GM12878 (cell line): Measurements from ENCODE around the gene CTSK. TPM values are rescaled to one million over a fixed set of nuclear protein-coding genes. Genes with fewer than 3 reads are reported as not detected.

ENCODE experiments used
- ATAC-seq: fragments of 200-7000 bp; cut with Tn5 transposase; 3 replicates; pipeline ENCODE4 v1.9.1; 2020; ENCODE audit warnings: mild to moderate bottlenecking, moderate library complexity
- BruUV-seq: library from RNA; stranded (reverse); fragments of 400-500 nt; replicated peaks from 2 replicates; lab custom pipeline; 2021; lab: Mats Ljungman, UMichigan
- CTCF ChIA-PET: fragments of 300-600 bp; sonication (Branson Sonifier 250); formaldehyde crosslinking; extraction: SDS; loops from one replicate; lab custom pipeline; 2021; ENCODE audit warnings: inconsistent platforms; lab: Yijun Ruan, JAX
- POLR2A ChIA-PET: fragments of 350-600 bp; formaldehyde crosslinking; extraction: SDS; loops from one replicate; lab custom pipeline; 2021; ENCODE audit warnings: inconsistent platforms; lab: Charles Lee
- RAD21 ChIA-PET: fragments of 300-600 bp; sonication (Branson Sonifier 250); formaldehyde crosslinking; loops from one replicate; lab custom pipeline; 2023; ENCODE audit warnings: antibody characterized with exemption; ENCODE audit not compliant: unreplicated experiment; lab: Charles Lee
- SMC1A ChIA-PET: fragments of 300-600 bp; sonication (Branson Sonifier 250); formaldehyde crosslinking; loops from one replicate; lab custom pipeline; 2023; ENCODE audit not compliant: unreplicated experiment, uncharacterized antibody; lab: Charles Lee
- DNase-seq: peaks from one replicate; pipeline ENCODE4 v3.0.0-alpha.2; 2011; ENCODE audit warnings: low read depth, low spot score
- FAIRE-seq: peaks from 3 replicates; lab custom pipeline; 2011; peaks lifted over from hg19 to GRCh38; lab: Jason Lieb, UNC
- H2AFZ ChIP-seq: 2 replicates; pipeline ENCODE4 v1.6.0; 2011; ENCODE audit warnings: low read depth, low read length, control low read depth; ENCODE audit not compliant: control insufficient read depth
- H3K27ac ChIP-seq: 2 replicates; pipeline ENCODE4 v1.5.1; 2011; ENCODE audit warnings: control low read depth; ENCODE audit not compliant: control insufficient read depth, insufficient read depth
- H3K27me3 ChIP-seq, 2 experiments: replicated peaks in 1 of 2; 2 replicates each; pipeline versions ENCODE4 v1.6.0 to v1.6.1; 2011; ENCODE audit warnings: low read length in 1 of 2; ENCODE audit not compliant: control insufficient read depth in 2 of 2, insufficient read depth in 2 of 2
- H3K36me3 ChIP-seq, 2 experiments: 2 replicates each; pipeline ENCODE4 v1.5.1; 2011; ENCODE audit warnings: low read length in 1 of 2; ENCODE audit not compliant: control insufficient read depth in 2 of 2, insufficient read depth in 2 of 2
- H3K4me1 ChIP-seq: 2 replicates; pipeline ENCODE4 v1.6.1; 2011; ENCODE audit warnings: mild to moderate bottlenecking, low read length, moderate library complexity, mixed read lengths; ENCODE audit not compliant: control insufficient read depth, insufficient read depth
- H3K4me2 ChIP-seq: 2 replicates; pipeline ENCODE4 v1.6.0; 2011; ENCODE audit warnings: control low read depth; ENCODE audit not compliant: control insufficient read depth, insufficient read depth
- H3K4me3 ChIP-seq: fragments of 200-600 bp; sonication (generic); 2 replicates; pipeline ENCODE4 v1.5.1; 2016
- H3K79me2 ChIP-seq: 2 replicates; pipeline ENCODE4 v1.6.0; 2011; ENCODE audit warnings: low read length; ENCODE audit not compliant: control insufficient read depth, insufficient read depth
- H3K9ac ChIP-seq: 2 replicates; pipeline ENCODE4 v1.8.0; 2011; ENCODE audit warnings: low read length, control low read depth, mixed read lengths; ENCODE audit not compliant: control insufficient read depth, insufficient read depth
- H3K9me3 ChIP-seq: replicated peaks from 3 replicates; pipeline ENCODE4 v1.5.1; 2011; ENCODE audit warnings: mild to moderate bottlenecking, low read length; ENCODE audit not compliant: control insufficient read depth, insufficient read depth
- H4K20me1 ChIP-seq: 2 replicates; pipeline ENCODE4 v1.6.0; 2011; ENCODE audit not compliant: control insufficient read depth, insufficient read depth
- ATF2 ChIP-seq: IDR thresholded peaks from 2 replicates; pipeline ENCODE4 v1.6.1; 2012; ENCODE audit warnings: low read length, inconsistent platforms
- CBX5 ChIP-seq: sonication (generic); IDR thresholded peaks from 2 replicates; pipeline ENCODE4 v1.6.1; 2016; ENCODE audit warnings: low read depth, moderate library complexity, mild to moderate bottlenecking, inconsistent platforms
- E4F1 ChIP-seq: fragments of 450-650 bp; IDR thresholded peaks from 2 replicates; pipeline ENCODE4 v1.6.1; 2018; ENCODE audit warnings: borderline replicate concordance, mild to moderate bottlenecking; ENCODE audit not compliant: partially characterized antibody
- EGR1 ChIP-seq, 2 experiments: IDR thresholded peaks; 1 replicate in 1 of 2; 2 replicates in 1 of 2; pipeline ENCODE4 v1.6.1; 2011 to 2012; ENCODE audit warnings: low read depth in 2 of 2, low read length in 2 of 2, borderline replicate concordance in 1 of 2, mild to moderate bottlenecking in 1 of 2, moderate library complexity in 1 of 2
- ETV6 ChIP-seq, 2 experiments: fragments of 450-650 bp in 1 of 2; IDR thresholded peaks in 1 of 2; conservative IDR thresholded peaks in 1 of 2; 2 replicates each; pipeline ENCODE4 v1.6.1; 2014; ENCODE audit warnings: antibody characterized with exemption in 1 of 2, borderline replicate concordance in 1 of 2, low read depth in 1 of 2, mild to moderate bottlenecking in 1 of 2, moderate library complexity in 1 of 2
- IKZF1 ChIP-seq: fragments of 450-650 bp; conservative IDR thresholded peaks from 2 replicates; pipeline ENCODE4 v1.6.1; 2017; ENCODE audit warnings: antibody characterized with exemption, mild to moderate bottlenecking
- IKZF2 ChIP-seq, 2 experiments: fragments of 450-650 bp; IDR thresholded peaks; 2 replicates each; pipeline ENCODE4 v1.6.1; 2017; ENCODE audit warnings: mild to moderate bottlenecking in 2 of 2, moderate library complexity in 2 of 2
- IRF4 ChIP-seq: IDR thresholded peaks from 2 replicates; pipeline ENCODE4 v1.6.1; 2011; ENCODE audit warnings: low read depth, low read length
- KLF5 ChIP-seq: fragments of 450-650 bp; IDR thresholded peaks from 2 replicates; pipeline ENCODE4 v1.6.1; 2014; ENCODE audit warnings: mild to moderate bottlenecking; ENCODE audit not compliant: partially characterized antibody
- MEF2B ChIP-seq: fragments of 450-650 bp; IDR thresholded peaks from 2 replicates; pipeline ENCODE4 v1.6.1; 2018; ENCODE audit warnings: mild to moderate bottlenecking, moderate library complexity; ENCODE audit not compliant: partially characterized antibody, poor library complexity, severe bottlenecking
- NFIC ChIP-seq: IDR thresholded peaks from 2 replicates; pipeline ENCODE4 v1.6.1; 2012; ENCODE audit warnings: low read depth, mild to moderate bottlenecking, inconsistent platforms, low read length, moderate library complexity
- POLR2AphosphoS2 ChIP-seq: IDR thresholded peaks from 2 replicates; pipeline ENCODE4 v1.6.1; 2011; ENCODE audit warnings: low read depth, mild to moderate bottlenecking, low read length, improper control_type of control experiment, moderate library complexity
- SMAD5 ChIP-seq: IDR thresholded peaks from 2 replicates; pipeline ENCODE4 v1.6.1; 2016; ENCODE audit warnings: antibody characterized with exemption, low read depth
- USF1 ChIP-seq: IDR thresholded peaks from 2 replicates; pipeline ENCODE4 v1.6.1; 2011; ENCODE audit warnings: borderline replicate concordance, low read depth, mild to moderate bottlenecking, moderate library complexity, mixed read lengths, low read length; ENCODE audit not compliant: insufficient read depth; ENCODE audit errors: extremely low read length
- WGBS: methylation state at CpG from one replicate; pipeline ENCODE4 v1.1.6; 2016; ENCODE audit warnings: low lambda C conversion rate; ENCODE audit not compliant: insufficient replicate concordance, insufficient coverage; ENCODE audit errors: missing lambda C conversion rate; 5-methylcytosine and 5-hydroxymethylcytosine counted together
- in situ Hi-C: fragments of 300-500 bp; cut with MboI; formaldehyde crosslinking; loops from 9 replicates; pipeline ENCODE4 v1.14.3; 2018; ENCODE audit warnings: mixed read lengths
- intact Hi-C: fragments of 100-400 bp; cut with micrococcal nuclease; formaldehyde crosslinking; loops from one replicate; pipeline ENCODE4 v1.14.2; 2022; ENCODE audit not compliant: unreplicated experiment
- polyA plus RNA-seq, 11 experiments: library from polyadenylated mRNA; depleted of rRNA in 4 of 11; unstranded in 6 of 11; stranded (reverse) in 5 of 11; fragments of >200 nt; fragmentation: Nextera tagmentation in 4 of 11; fragmentation: Illumina TruSeq in 1 of 11; extraction: Ambion mirVana in 4 of 11; extraction: Trizol in 1 of 11; gene quantifications; 1 replicate in 1 of 11; 2 replicates in 10 of 11; pipeline versions ENCODE4 v1.2.1 to v1.2.3, GENCODE V29; 2011 to 2016; ENCODE audit warnings: inconsistent platforms in 2 of 11, missing spikeins in 2 of 11, low read depth in 1 of 11
- total RNA-seq, 4 experiments: library from RNA; depleted of rRNA in 3 of 4; stranded (reverse); fragments of >200 nt in 3 of 4; fragmentation: Illumina TruSeq in 1 of 4; extraction: Trizol in 1 of 4; gene quantifications; 2 replicates each; pipeline versions ENCODE4 v1.2.1 to v1.2.3, GENCODE V29; 2013 to 2021
- TF ChIP-seq, protein P1 (sequence below): fragments of 450-650 bp; IDR thresholded peaks from 2 replicates; pipeline ENCODE4 v1.6.1; 2017; ENCODE audit warnings: borderline replicate concordance
- TF ChIP-seq, protein P2 (sequence below): IDR thresholded peaks from 2 replicates; pipeline ENCODE4 v1.6.1; 2012; ENCODE audit warnings: low read depth, low read length, improper control_type of control experiment

The CTSK gene
- total and polyA plus RNA-seq, 10 of the 15 experiments (the other 5 are each of a cell fraction or from before 2014, with no cell fraction given): 0.40 to 3.1 (median 0.83) TPM

- TF ChIP-seq ATF2 (no peak), POLR2AphosphoS2 (no peak), IKZF2 (IDR thresholded peaks at IDR 0.05) (no peak), KLF5 (no peak), NFIC (no peak)
- TF ChIP-seq, protein P1, sequence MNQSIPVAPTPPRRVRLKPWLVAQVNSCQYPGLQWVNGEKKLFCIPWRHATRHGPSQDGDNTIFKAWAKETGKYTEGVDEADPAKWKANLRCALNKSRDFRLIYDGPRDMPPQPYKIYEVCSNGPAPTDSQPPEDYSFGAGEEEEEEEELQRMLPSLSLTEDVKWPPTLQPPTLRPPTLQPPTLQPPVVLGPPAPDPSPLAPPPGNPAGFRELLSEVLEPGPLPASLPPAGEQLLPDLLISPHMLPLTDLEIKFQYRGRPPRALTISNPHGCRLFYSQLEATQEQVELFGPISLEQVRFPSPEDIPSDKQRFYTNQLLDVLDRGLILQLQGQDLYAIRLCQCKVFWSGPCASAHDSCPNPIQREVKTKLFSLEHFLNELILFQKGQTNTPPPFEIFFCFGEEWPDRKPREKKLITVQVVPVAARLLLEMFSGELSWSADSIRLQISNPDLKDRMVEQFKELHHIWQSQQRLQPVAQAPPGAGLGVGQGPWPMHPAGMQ: no peak
- TF ChIP-seq, protein P2, sequence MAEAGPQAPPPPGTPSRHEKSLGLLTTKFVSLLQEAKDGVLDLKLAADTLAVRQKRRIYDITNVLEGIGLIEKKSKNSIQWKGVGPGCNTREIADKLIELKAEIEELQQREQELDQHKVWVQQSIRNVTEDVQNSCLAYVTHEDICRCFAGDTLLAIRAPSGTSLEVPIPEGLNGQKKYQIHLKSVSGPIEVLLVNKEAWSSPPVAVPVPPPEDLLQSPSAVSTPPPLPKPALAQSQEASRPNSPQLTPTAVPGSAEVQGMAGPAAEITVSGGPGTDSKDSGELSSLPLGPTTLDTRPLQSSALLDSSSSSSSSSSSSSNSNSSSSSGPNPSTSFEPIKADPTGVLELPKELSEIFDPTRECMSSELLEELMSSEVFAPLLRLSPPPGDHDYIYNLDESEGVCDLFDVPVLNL: no peak
Measured at GRCh38 chr1:150805899-150806298, 2.2 kb downstream of the CTSK start (continued).

DNA sequence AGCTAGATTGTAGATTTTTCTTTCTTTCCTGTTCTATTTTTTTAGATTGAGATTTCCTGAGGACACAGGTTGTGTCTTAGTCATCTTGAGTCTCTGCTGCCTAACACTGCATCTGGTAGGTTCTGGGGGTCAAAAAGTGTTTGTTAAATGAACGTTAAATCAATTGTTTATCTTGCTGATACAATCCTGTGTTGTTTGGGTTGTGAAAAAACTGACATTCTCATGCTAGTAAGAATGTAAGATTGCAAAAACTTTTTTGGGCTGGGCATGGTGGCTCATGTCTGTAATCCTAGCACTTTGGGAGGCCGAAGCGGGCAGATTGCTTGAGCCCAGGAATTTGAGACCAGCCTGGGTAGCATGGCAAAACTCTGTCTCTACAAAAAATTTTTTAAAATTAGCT is 3.4 kb downstream of the CTSK start:
- H3K9ac ChIP-seq: no peak overlapping the region
- H3K36me3 ChIP-seq: no peaks in the 10 kb centered on the region
- no peak overlapping the region for H3K4me2 ChIP-seq
- H3K4me3 ChIP-seq: no peak overlapping the region
- no peak overlapping the region for H2AFZ ChIP-seq
- 98% methylated on average over 3 of the region's 3 CpGs for WGBS
- no peak overlapping the region for H3K27ac ChIP-seq
- RAD21 ChIA-PET: no interaction called here
- DNase-seq (no peak), FAIRE-seq (no peak), ATAC-seq (no peak)
- H3K27me3 ChIP-seq: no peaks in the 10 kb centered on the region
- H4K20me1 ChIP-seq: no peaks in the 10 kb centered on the region
- no TSS peak for BruUV-seq
- no peaks in the 10 kb centered on the region for H3K9me3 ChIP-seq
- H3K79me2 ChIP-seq: no peaks in the 10 kb centered on the region
- H3K4me1 ChIP-seq: no peaks in the 10 kb centered on the region
- intact Hi-C loops: no loop called here
- in situ Hi-C loops: no loop called here
- SMC1A ChIA-PET: interaction anchor here (0.9 to 1.1 kb wide), 3 partner anchors 39 to 191 kb away, joined by 3 read pairs; no protein-coding TSS in a partner anchor
- CTCF ChIA-PET: interaction anchor here (1.3 to 2.1 kb wide), 3 partner anchors 8 to 244 kb away, joined by 3 to 8 read pairs (median 6); no protein-coding TSS in a partner anchor
- POLR2A ChIA-PET: interaction anchor here (0.5 to 0.7 kb wide), 2 partner anchors 49 to 274 kb away, joined by 3 to 4 read pairs; no protein-coding TSS in a partner anchor
- no peak for TF ChIP-seq ETV6 (conservative IDR thresholded peaks at IDR 0.05 in 1 of 2, IDR thresholded peaks at IDR 0.05 in 1 of 2; ENCODE audit: borderline replicate concordance in 1 of 2, low read depth in 1 of 2)
- TF ChIP-seq IKZF1: no peak
- no peak for TF ChIP-seq MEF2B
- TF ChIP-seq IRF4: no peak
- no peak for TF ChIP-seq E4F1
- TF ChIP-seq CBX5: no peak
- no peak for TF ChIP-seq EGR1 (IDR thresholded peaks at IDR 0.05; ENCODE audit: borderline replicate concordance in 1 of 2, low read depth in 2 of 2, low read length in 2 of 2)
- no peak for TF ChIP-seq IKZF2 (IDR thresholded peaks at IDR 0.05)
- TF ChIP-seq SMAD5: no peak
- no peak for TF ChIP-seq USF1
